ENCODE data around the gene LURAP1L. TPM values are rescaled to one million over a fixed set of nuclear protein-coding genes. Genes with fewer than 3 reads are reported as not detected.

The LURAP1L gene
- total RNA-seq, 1 experiment from 2014 or later: 0.13 TPM

GRCh38 chr9:12739014-12739652 is 35.7 kb upstream of the LURAP1L start:
- H3K27ac Mint-ChIP-seq: no peak overlapping the region

More at GRCh38 chr9:12739014-12739652, 35.7 kb upstream of the LURAP1L start:
- Histone ChIP-seq H3K4me1 (ENCODE audit: insufficient read depth, low read length) (no peaks in the 10 kb centered on the region), H3K27ac (ENCODE audit: insufficient read length, low read depth, low read length) (no peak overlapping the region), H3K27me3 (ENCODE audit: insufficient read depth, low read length) (no peaks in the 10 kb centered on the region), H2BK120ac (ENCODE audit: low read depth, low read length, poor library complexity, severe bottlenecking) (no peak overlapping the region), H3K4ac (ENCODE audit: low read depth, low read length) (no peak overlapping the region), H4K91ac (ENCODE audit: insufficient read length, low read depth, low read length) (no peak overlapping the region), H2BK20ac (ENCODE audit: low read depth, low read length, poor library complexity, severe bottlenecking) (no peak overlapping the region), H3K9ac (ENCODE audit: extremely low read depth, insufficient read length, low read length) (no peak overlapping the region), H4K20me1 (ENCODE audit: control insufficient read depth, insufficient read depth, insufficient read length) (no peaks in the 10 kb centered on the region), H3K18ac (ENCODE audit: insufficient read length, low read depth, low read length) (no peak overlapping the region), H3K79me2 (ENCODE audit: insufficient read depth, low read length) (no peaks in the 10 kb centered on the region), H2BK12ac (ENCODE audit: insufficient read length, low read depth, low read length) (no peak overlapping the region), H2BK5ac (ENCODE audit: insufficient read length, low read length) (no peak overlapping the region), H2AFZ (ENCODE audit: low read length) (no peak overlapping the region), H3K79me1 (ENCODE audit: insufficient read depth, low read depth, low read length, poor library complexity, severe bottlenecking) (no peaks in the 10 kb centered on the region), H3K14ac (ENCODE audit: insufficient read depth, low read length) (no peak overlapping the region), H3K9me3 (ENCODE audit: control insufficient read depth, low read depth, low read length) (no peaks in the 10 kb centered on the region), H2BK15ac (ENCODE audit: low read depth, low read length) (no peak overlapping the region), H3K56ac (ENCODE audit: insufficient read length, low read depth, low read length) (no peak overlapping the region), H3K23me2 (ENCODE audit: insufficient read length, low read depth, low read length, poor library complexity, severe bottlenecking) (no peaks in the 10 kb centered on the region), H3K23ac (ENCODE audit: insufficient read length, low read depth, low read length) (no peak overlapping the region), H3T11ph (ENCODE audit: low read length) (no peak overlapping the region), H2AK5ac (ENCODE audit: insufficient read length, low read length) (no peak overlapping the region), H4K8ac (replicated peaks; ENCODE audit: insufficient read length, low read depth, low read length) (no peak overlapping the region), H3K4me2 (ENCODE audit: insufficient read depth, insufficient read length, low read length) (no peak overlapping the region), H4K5ac (ENCODE audit: insufficient read length, low read depth, low read length) (no peak overlapping the region)
- Mint-ChIP-seq H3K27me3 (ENCODE audit: low read depth) (no peaks in the 10 kb centered on the region), H3K36me3 (ENCODE audit: insufficient read depth in 1 of 3, low read depth in 3 of 3) (peaks cover 0 to 9% (median 2%) of the 10 kb centered on the region in 3 experiments; a peak in 3 of 7 replicates), H3K4me3 (no peak overlapping the region), H3K4me1 (no peaks in the 10 kb centered on the region), H3K9me3 (peaks cover 5 to 15% of the 10 kb centered on the region in 2 experiments; a peak in 4 of 5 replicates)
- DNase-seq: no peak
- TF ChIP-seq CTCF (conservative IDR thresholded peaks at IDR 0.05): no peak

All from H9 (cell line).